Type B pancreatic cell (in vitro differentiated cells): ENCODE measurements around the gene CHTF8. TPM values are rescaled to one million over a fixed set of nuclear protein-coding genes. Genes with fewer than 3 reads are reported as not detected.
A peak's percentile ranks its signal among the peaks of the same experiment; 100 is the strongest.
"Not testable (repeated sequence)": the region's sequence is repeated elsewhere in the genome, so short reads cannot be mapped to it uniquely, and the experiment has no call there.

ENCODE experiments used
- DNase-seq: peaks from one replicate; pipeline ENCODE4 v3.0.0; 2021; ENCODE audit warnings: mixed read lengths; ENCODE audit not compliant: unreplicated experiment; ENCODE audit errors: extremely low spot score
- H3K27ac Mint-ChIP-seq: 2 replicates; pipeline ENCODE4 v1.8.0; 2021; ENCODE audit warnings: mild to moderate bottlenecking, mixed read lengths
- H3K27me3 Mint-ChIP-seq: 2 replicates; pipeline ENCODE4 v1.8.0; 2021; ENCODE audit warnings: mixed read lengths
- H3K36me3 Mint-ChIP-seq: 2 replicates; pipeline ENCODE4 v1.8.0; 2021; ENCODE audit warnings: mixed read lengths
- H3K4me1 Mint-ChIP-seq: one replicate; pipeline ENCODE4 v1.8.0; 2021; ENCODE audit warnings: mixed read lengths; ENCODE audit not compliant: unreplicated experiment
- H3K4me3 Mint-ChIP-seq: 2 replicates; pipeline ENCODE4 v1.8.0; 2021; ENCODE audit warnings: mild to moderate bottlenecking, mixed read lengths
- H3K9me3 Mint-ChIP-seq: 2 replicates; pipeline ENCODE4 v1.8.0; 2021; ENCODE audit warnings: mixed read lengths
- CTCF ChIP-seq: fragments of 200-600 bp; sonication (generic); conservative IDR thresholded peaks from 2 replicates; pipeline ENCODE4 v1.5.0; 2021; ENCODE audit warnings: antibody characterized with exemption, mild to moderate bottlenecking
- total RNA-seq: library from RNA; stranded (reverse); gene quantifications from 2 replicates; pipeline ENCODE4 v1.2.1, GENCODE V29; 2021; ENCODE audit warnings: low replicate concordance

CHTF8 gene
- total RNA-seq, 1 donor from 2014 or later = 131 TPM

DNA sequence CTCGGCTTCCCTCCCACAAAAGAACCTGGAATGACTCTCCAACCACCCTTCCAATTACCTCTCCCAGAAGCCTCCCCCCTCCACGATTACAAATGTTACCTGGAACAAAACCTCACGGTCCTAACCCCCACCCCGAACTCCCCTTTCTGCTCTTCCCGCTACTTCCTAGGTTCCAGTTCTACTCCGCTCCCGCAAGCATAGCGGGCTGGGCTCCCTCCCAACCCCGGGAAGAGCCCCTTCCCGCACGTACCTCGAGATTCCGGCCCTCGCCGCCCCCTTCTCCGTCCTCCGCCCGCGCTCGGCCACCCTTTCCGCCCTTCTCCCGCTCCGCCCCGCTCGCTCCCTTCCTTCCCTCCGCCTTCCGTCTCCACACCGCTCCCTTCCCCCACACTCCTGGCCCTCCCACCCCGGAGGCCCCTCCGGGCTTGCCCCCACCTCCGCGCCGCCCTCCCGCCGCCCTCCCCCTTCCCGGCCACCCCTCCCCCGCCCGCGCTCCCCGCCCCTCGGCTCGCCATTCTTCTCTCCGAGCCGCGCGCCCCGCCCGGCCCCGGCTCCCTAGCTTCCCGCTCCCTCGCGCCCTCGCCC, 457 bp downstream of the CHTF8 start:
- TF ChIP-seq CTCF = no peak
- Mint-ChIP-seq H3K4me3 (peak overlapping the region; percentile 97), H3K27me3 (no peaks in the 10 kb centered on the region), H3K9me3 (peaks cover 4% of the 10 kb centered on the region), H3K4me1 (peaks cover 33% of the 10 kb centered on the region), H3K36me3 (peaks cover 9% of the 10 kb centered on the region), H3K27ac (peak overlapping the region; percentile 95)
- DNase-seq = peak; percentile 89

GRCh38 chr16:69131167-69131838, 1.1 kb downstream of the CHTF8 start:
- peaks cover 33% of the 10 kb centered on the region for H3K4me1 Mint-ChIP-seq
- H3K4me3 Mint-ChIP-seq = peak overlapping the region; percentile 97
- TF ChIP-seq CTCF = no peak
- no peaks in the 10 kb centered on the region for H3K27me3 Mint-ChIP-seq
- DNase-seq = no peak
- peaks cover 4% of the 10 kb centered on the region for H3K9me3 Mint-ChIP-seq
- H3K36me3 Mint-ChIP-seq = peaks cover 9% of the 10 kb centered on the region
- H3K27ac Mint-ChIP-seq = peak overlapping the region; percentile 95

GRCh38 chr16:69130461-69130860, 1.9 kb downstream of the CHTF8 start:
- H3K4me1 Mint-ChIP-seq = peaks cover 33% of the 10 kb centered on the region
- H3K36me3 Mint-ChIP-seq = peaks cover 9% of the 10 kb centered on the region
- TF ChIP-seq CTCF = no peak

GRCh38 chr16:69127966-69128510, 4.3 kb downstream of the CHTF8 start:
- TF ChIP-seq CTCF = no peak
- Mint-ChIP-seq H3K27me3 (no peaks in the 10 kb centered on the region), H3K4me1 (peaks cover 22% of the 10 kb centered on the region), H3K9me3 (peaks cover 4% of the 10 kb centered on the region), H3K36me3 (peaks cover 9% of the 10 kb centered on the region), H3K27ac (no peak overlapping the region), H3K4me3 (no peak overlapping the region)
- no peak for DNase-seq

More at GRCh38 chr16:69130461-69130860, 1.9 kb downstream of the CHTF8 start:
- Mint-ChIP-seq H3K9me3 (peaks cover 4% of the 10 kb centered on the region), H3K27me3 (no peaks in the 10 kb centered on the region), H3K27ac (peak overlapping the region; percentile 95), H3K4me3 (peak overlapping the region; percentile 97)
- DNase-seq = no peak

DNA sequence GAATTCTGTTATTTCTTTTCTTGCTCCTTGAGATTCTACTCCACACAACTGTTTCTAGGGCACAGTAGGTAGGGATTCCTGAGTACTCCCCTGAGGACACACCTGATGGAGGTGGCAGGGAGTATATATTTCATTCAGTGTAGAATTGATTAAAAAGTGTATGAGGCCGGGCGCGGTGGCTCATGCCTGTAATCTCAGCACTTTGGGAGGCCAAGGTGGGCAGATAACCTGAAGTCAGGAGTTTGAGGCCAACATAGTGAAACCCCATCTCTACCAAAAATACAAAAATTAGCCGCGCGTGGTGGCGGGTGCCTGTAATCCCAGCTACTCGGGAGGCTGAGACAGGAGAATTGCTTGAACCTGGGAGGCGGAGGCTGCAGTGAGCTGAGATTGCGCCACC, 5.6 kb downstream of the CHTF8 start:
- H3K27me3 Mint-ChIP-seq, H3K36me3 Mint-ChIP-seq, H3K9me3 Mint-ChIP-seq, H3K27ac Mint-ChIP-seq, DNase-seq, H3K4me3 Mint-ChIP-seq: not testable (repeated sequence)
- H3K4me1 Mint-ChIP-seq = peaks cover 22% of the 10 kb centered on the region

DNA sequence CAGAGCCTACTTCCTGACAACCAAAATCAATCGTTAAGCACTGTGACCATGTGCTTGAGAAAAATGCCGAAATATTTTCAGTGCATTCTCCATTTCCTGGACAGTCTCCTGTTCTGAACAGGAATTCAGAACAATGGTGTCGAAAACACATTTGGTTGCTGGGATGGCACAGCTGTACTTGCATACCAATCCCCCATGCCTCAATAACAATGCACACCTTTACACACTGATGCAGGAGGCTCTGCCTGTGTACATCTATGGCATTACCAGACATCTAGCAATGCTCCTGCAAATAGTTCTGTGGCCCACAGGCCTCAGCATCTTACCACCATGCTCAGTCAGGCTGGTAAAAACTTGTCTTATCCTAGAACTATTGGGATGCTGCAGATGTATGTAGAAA, 6.2 kb downstream of the CHTF8 start:
- peaks cover 9% of the 10 kb centered on the region for H3K36me3 Mint-ChIP-seq
- no peak for DNase-seq
- H3K4me1 Mint-ChIP-seq = peaks cover 18% of the 10 kb centered on the region
- no peak overlapping the region for H3K4me3 Mint-ChIP-seq
- H3K27ac Mint-ChIP-seq = no peak overlapping the region
- H3K27me3 Mint-ChIP-seq = no peaks in the 10 kb centered on the region
- no peak for TF ChIP-seq CTCF
- peaks cover 4% of the 10 kb centered on the region for H3K9me3 Mint-ChIP-seq

GRCh38 chr16:69124961-69125360, 7.4 kb downstream of the CHTF8 start:
- not testable (repeated sequence) for H3K4me3 Mint-ChIP-seq, H3K27me3 Mint-ChIP-seq, DNase-seq, H3K9me3 Mint-ChIP-seq, H3K27ac Mint-ChIP-seq, H3K36me3 Mint-ChIP-seq
- H3K4me1 Mint-ChIP-seq = peaks cover 10% of the 10 kb centered on the region

- H3K27me3 Mint-ChIP-seq, H3K27ac Mint-ChIP-seq, H3K9me3 Mint-ChIP-seq, DNase-seq, H3K4me1 Mint-ChIP-seq, H3K4me3 Mint-ChIP-seq, H3K36me3 Mint-ChIP-seq: not testable (repeated sequence)
Measured at GRCh38 chr16:69124406-69124805, 8.0 kb downstream of the CHTF8 start.
